KG1 (cell line): ENCODE measurements around the gene RNU11.
"Not testable (repeated sequence)": the region's sequence is repeated elsewhere in the genome, so short reads cannot be mapped to it uniquely, and the experiment has no call there.

ENCODE experiments used
- DNase-seq: peaks from one replicate; lab custom pipeline; 2025; lab: John Stamatoyannopoulos, UW

The RNU11 gene

GRCh38 chr1:28648474-28649198, at the start of gene RNU11:
RNU11 (plus strand) TSS chr1:28648600.
- DNase-seq = peak; percentile 97

GRCh38 chr1:28601696-28602095, 46.7 kb upstream of the RNU11 start:
- DNase-seq = no peak

- no peak for DNase-seq
Measured at GRCh38 chr1:28602536-28603439, 45.6 kb upstream of the RNU11 start.

- no peak for DNase-seq
Measured at GRCh38 chr1:28604411-28604810, 44.0 kb upstream of the RNU11 start.

- DNase-seq = no peak
Measured at GRCh38 chr1:28604962-28605361, 43.4 kb upstream of the RNU11 start.

GRCh38 chr1:28606771-28607170, 41.6 kb upstream of the RNU11 start:
- DNase-seq = no peak

GRCh38 chr1:28613175-28613574, 35.2 kb upstream of the RNU11 start:
- DNase-seq = no peak

- no peak for DNase-seq
Measured at GRCh38 chr1:28631713-28632112, 16.7 kb upstream of the RNU11 start.

GRCh38 chr1:28632560-28632959, 15.8 kb upstream of the RNU11 start:
- DNase-seq = no peak

GRCh38 chr1:28640766-28641165, 7.6 kb upstream of the RNU11 start:
- no peak for DNase-seq

- no peak for DNase-seq
Measured at GRCh38 chr1:28642056-28642846, 6.1 kb upstream of the RNU11 start.

GRCh38 chr1:28642847-28643635, 5.4 kb upstream of the RNU11 start, which contains the start of gene TAF12:
TAF12 (minus strand) TSS chr1:28643067; CDS start chr1:28622081, 20,986 bp downstream.
- peak; percentile 94 for DNase-seq

GRCh38 chr1:28644494-28644893, 3.9 kb upstream of the RNU11 start:
- no peak for DNase-seq

- not testable (repeated sequence) for DNase-seq
Measured at GRCh38 chr1:28645406-28645805, 3.0 kb upstream of the RNU11 start.

GRCh38 chr1:28646040-28646439, 2.4 kb upstream of the RNU11 start:
- DNase-seq = no peak

GRCh38 chr1:28648008-28648473, 359 bp upstream of the RNU11 start:
- peak; percentile 97 for DNase-seq

- DNase-seq = not testable (repeated sequence)
Measured at GRCh38 chr1:28653063-28653462, 4.7 kb downstream of the RNU11 start.

- not testable (repeated sequence) for DNase-seq
Measured at GRCh38 chr1:28653870-28654269, 5.5 kb downstream of the RNU11 start.

- DNase-seq = not testable (repeated sequence)
Measured at GRCh38 chr1:28655448-28656311, 7.3 kb downstream of the RNU11 start.

- no peak for DNase-seq
Measured at GRCh38 chr1:28656335-28656734, 7.9 kb downstream of the RNU11 start.
